ENCODE measurements around the gene GPC6. TPM values are rescaled to one million over a fixed set of nuclear protein-coding genes. Genes with fewer than 3 reads are reported as not detected.

The GPC6 gene
- total and polyA plus RNA-seq, 2 experiments from 2014 or later = 26.0 to 92.8 TPM

DNA sequence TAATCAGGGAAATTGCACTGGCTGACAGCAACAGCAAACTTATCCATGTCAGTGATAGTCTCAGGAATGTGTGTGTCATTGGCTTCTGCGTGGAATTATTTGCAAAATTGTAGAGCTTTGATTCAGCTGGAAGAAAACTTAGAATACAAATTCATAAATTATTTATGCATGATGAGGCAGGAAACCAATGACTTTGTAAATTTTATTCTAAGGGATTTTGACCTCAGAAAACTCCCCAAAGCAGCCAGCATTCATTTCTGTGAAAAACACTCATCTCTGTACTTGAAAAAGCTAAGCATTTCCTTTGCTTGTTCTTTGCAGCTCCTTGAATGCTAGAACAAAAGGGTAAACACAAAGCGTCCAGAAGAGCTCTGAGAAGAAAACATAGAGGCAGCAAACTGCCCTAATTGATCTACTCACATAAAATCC, 1090.5 kb downstream of the GPC6 start:
- no peak overlapping the region for H2AFZ ChIP-seq
- no peaks in the 10 kb centered on the region for H3K79me2 ChIP-seq
- no peak for DNase-seq (ENCODE audit: low spot score)
- H3K27ac ChIP-seq = no peak overlapping the region
- no peaks in the 10 kb centered on the region for H3K36me3 ChIP-seq (replicated peaks; ENCODE audit: insufficient read depth, low read depth)
- H3K9me3 ChIP-seq (ENCODE audit: low read depth) = no peaks in the 10 kb centered on the region
- no peaks in the 10 kb centered on the region for H4K20me1 ChIP-seq (ENCODE audit: insufficient read depth, poor library complexity, severe bottlenecking)
- H3K4me3 ChIP-seq = no peak overlapping the region
- 59% methylated on average over 2 of the region's 2 CpGs for WGBS (ENCODE audit: low lambda C conversion rate, missing lambda C conversion rate)
- no peak overlapping the region for H3K4me2 ChIP-seq
- TF ChIP-seq EZH2 (IDR thresholded peaks at IDR 0.05; ENCODE audit: borderline replicate concordance) (no peak), EZH2phosphoT487 (IDR thresholded peaks at IDR 0.05; ENCODE audit: low read depth, severe bottlenecking, unreplicated experiment) (no peak), CTCF (IDR thresholded peaks at IDR 0.05; ENCODE audit: poor library complexity) (no peak)
- no peaks in the 10 kb centered on the region for H3K9me2 ChIP-seq (replicated peaks; ENCODE audit: insufficient read depth)
- no peaks in the 10 kb centered on the region for H3K27me3 ChIP-seq
- H3K4me1 ChIP-seq (ENCODE audit: insufficient read depth) = peaks cover 8% of the 10 kb centered on the region

DNA sequence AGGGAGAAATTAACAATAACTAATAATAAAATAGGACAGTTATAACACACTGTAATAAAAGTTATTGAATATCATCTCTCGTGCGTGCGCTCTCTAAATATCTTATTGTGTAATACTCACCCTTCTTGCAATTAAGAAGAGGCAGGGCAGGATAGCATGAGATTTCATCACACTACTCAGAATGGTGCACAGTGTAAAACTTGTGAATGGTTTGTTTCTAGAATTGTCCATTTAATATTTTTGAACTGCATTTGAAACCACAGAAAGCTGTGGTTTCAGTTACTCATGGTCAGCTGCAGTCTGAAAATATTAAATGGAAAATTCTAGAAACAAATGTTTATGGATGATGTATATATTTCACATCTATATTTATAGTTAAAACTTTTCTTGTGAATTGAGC, 1091.8 kb downstream of the GPC6 start:
- H3K4me2 ChIP-seq = no peak overlapping the region
- no peak overlapping the region for H3K27ac ChIP-seq
- peaks cover 5% of the 10 kb centered on the region for H3K4me1 ChIP-seq (ENCODE audit: insufficient read depth)
- 93% methylated on average over 3 of the region's 3 CpGs for WGBS (ENCODE audit: low lambda C conversion rate, missing lambda C conversion rate)
- H3K27me3 ChIP-seq = no peaks in the 10 kb centered on the region
- no peaks in the 10 kb centered on the region for H3K79me2 ChIP-seq
- no peaks in the 10 kb centered on the region for H3K9me3 ChIP-seq (ENCODE audit: low read depth)
- TF ChIP-seq EZH2 (IDR thresholded peaks at IDR 0.05; ENCODE audit: borderline replicate concordance) = no peak
- TF ChIP-seq CTCF (IDR thresholded peaks at IDR 0.05; ENCODE audit: poor library complexity) = no peak
- no peak for TF ChIP-seq EZH2phosphoT487 (IDR thresholded peaks at IDR 0.05; ENCODE audit: low read depth, severe bottlenecking, unreplicated experiment)
- no peaks in the 10 kb centered on the region for H3K36me3 ChIP-seq (replicated peaks; ENCODE audit: insufficient read depth, low read depth)
- H2AFZ ChIP-seq = no peak overlapping the region
- no peak overlapping the region for H3K4me3 ChIP-seq
- H4K20me1 ChIP-seq (ENCODE audit: insufficient read depth, poor library complexity, severe bottlenecking) = no peaks in the 10 kb centered on the region
- DNase-seq (ENCODE audit: low spot score) = no peak
- no peaks in the 10 kb centered on the region for H3K9me2 ChIP-seq (replicated peaks; ENCODE audit: insufficient read depth)

GRCh38 chr13:94319501-94319900, 1092.9 kb downstream of the GPC6 start:
- Histone ChIP-seq H3K4me3 (no peak overlapping the region), H3K9me2 (replicated peaks; ENCODE audit: insufficient read depth) (no peaks in the 10 kb centered on the region), H3K27ac (no peak overlapping the region), H3K27me3 (no peaks in the 10 kb centered on the region), H3K4me2 (no peak overlapping the region), H3K9me3 (ENCODE audit: low read depth) (no peaks in the 10 kb centered on the region), H2AFZ (no peak overlapping the region), H4K20me1 (ENCODE audit: insufficient read depth, poor library complexity, severe bottlenecking) (no peaks in the 10 kb centered on the region), H3K36me3 (replicated peaks; ENCODE audit: insufficient read depth, low read depth) (no peaks in the 10 kb centered on the region), H3K4me1 (ENCODE audit: insufficient read depth) (peaks cover 5% of the 10 kb centered on the region), H3K79me2 (no peaks in the 10 kb centered on the region)
- WGBS (ENCODE audit: low lambda C conversion rate, missing lambda C conversion rate) = 97% methylated on average over 2 of the region's 2 CpGs
- TF ChIP-seq EZH2 (IDR thresholded peaks at IDR 0.05; ENCODE audit: borderline replicate concordance) (no peak), EZH2phosphoT487 (IDR thresholded peaks at IDR 0.05; ENCODE audit: low read depth, severe bottlenecking, unreplicated experiment) (no peak), CTCF (IDR thresholded peaks at IDR 0.05; ENCODE audit: poor library complexity) (no peak)
- DNase-seq (ENCODE audit: low spot score) = no peak
